Keratinocyte (primary cell): Measurements from ENCODE around the gene MYH2. TPM values are rescaled to one million over a fixed set of nuclear protein-coding genes. Genes with fewer than 3 reads are reported as not detected.

ENCODE experiments used
- DNase-seq: peaks from one replicate; pipeline ENCODE4 v3.0.0-alpha.2; 2011; ENCODE audit warnings: low read depth, missing footprints, low spot score
- FAIRE-seq: peaks from 2 replicates; lab custom pipeline; 2011; peaks lifted over from hg19 to GRCh38; lab: Jason Lieb, UNC
- H2AFZ ChIP-seq: 2 replicates; pipeline ENCODE4 v1.6.0; 2012; ENCODE audit warnings: low read length, control low read depth, inconsistent platforms; ENCODE audit not compliant: control insufficient read depth
- H3K27ac ChIP-seq: 2 replicates; pipeline ENCODE4 v1.5.1; 2011; ENCODE audit warnings: low read length; ENCODE audit not compliant: control insufficient read depth, insufficient read depth
- H3K27me3 ChIP-seq: 3 replicates; pipeline ENCODE4 v1.6.0; 2011; ENCODE audit warnings: low read length; ENCODE audit not compliant: control insufficient read depth, insufficient read depth; ENCODE audit errors: extremely low read depth
- H3K36me3 ChIP-seq, 2 experiments: 2 replicates in 1 of 2; 3 replicates in 1 of 2; pipeline ENCODE4 v1.5.1; 2011; ENCODE audit warnings: low read length in 2 of 2, mild to moderate bottlenecking in 1 of 2; ENCODE audit not compliant: control insufficient read depth in 2 of 2, insufficient read depth in 2 of 2; ENCODE audit errors: extremely low read depth in 1 of 2
- H3K4me1 ChIP-seq: 3 replicates; pipeline ENCODE4 v1.5.1; 2011; ENCODE audit warnings: low read length; ENCODE audit not compliant: control insufficient read depth, insufficient read depth; ENCODE audit errors: extremely low read depth
- H3K4me2 ChIP-seq: 3 replicates; pipeline ENCODE4 v1.6.0; 2011; ENCODE audit warnings: low read depth, low read length; ENCODE audit not compliant: control insufficient read depth, insufficient read depth; ENCODE audit errors: extremely low read depth
- H3K4me3 ChIP-seq, 3 experiments: fragments of 200-600 bp in 1 of 3; sonication (generic) in 1 of 3; 2 replicates in 2 of 3; 3 replicates in 1 of 3; pipeline ENCODE4 v1.5.1; 2011 to 2016; ENCODE audit warnings: low read length in 3 of 3, mild to moderate bottlenecking in 3 of 3, control low read depth in 2 of 3, inconsistent platforms in 1 of 3, low read depth in 1 of 3, mixed read lengths in 1 of 3, mixed run types in 1 of 3, moderate library complexity in 1 of 3; ENCODE audit not compliant: control insufficient read depth in 2 of 3, insufficient read depth in 2 of 3; ENCODE audit errors: extremely low read depth in 1 of 3
- H3K79me2 ChIP-seq: 2 replicates; pipeline ENCODE4 v1.6.0; 2012; ENCODE audit warnings: low read length; ENCODE audit not compliant: control insufficient read depth, insufficient read depth
- H3K9ac ChIP-seq: 3 replicates; pipeline ENCODE4 v1.6.0; 2011; ENCODE audit warnings: low read length; ENCODE audit not compliant: control insufficient read depth, insufficient read depth; ENCODE audit errors: extremely low read depth
- H3K9me1 ChIP-seq: 3 replicates; pipeline ENCODE4 v1.6.0; 2011; ENCODE audit warnings: low read length; ENCODE audit not compliant: control insufficient read depth, insufficient read depth; ENCODE audit errors: extremely low read depth
- H3K9me3 ChIP-seq: 2 replicates; pipeline ENCODE4 v1.5.1; 2012; ENCODE audit warnings: low read depth, low read length; ENCODE audit not compliant: control insufficient read depth
- H4K20me1 ChIP-seq: 3 replicates; pipeline ENCODE4 v1.6.0; 2011; ENCODE audit warnings: low read length; ENCODE audit not compliant: control insufficient read depth, insufficient read depth; ENCODE audit errors: extremely low read depth
- CTCF ChIP-seq, 3 experiments: IDR thresholded peaks in 1 of 3; conservative IDR thresholded peaks in 1 of 3; optimal IDR thresholded peaks in 1 of 3; 2 replicates in 2 of 3; 3 replicates in 1 of 3; pipeline versions ENCODE3 to v1.5.1; 2011; ENCODE audit warnings: low read length in 3 of 3, mild to moderate bottlenecking in 3 of 3, moderate library complexity in 2 of 3, control low read depth in 1 of 3, inconsistent platforms in 1 of 3; ENCODE audit not compliant: insufficient read depth in 2 of 3; ENCODE audit errors: extremely low read depth in 1 of 3
- EZH2 ChIP-seq: IDR thresholded peaks from one replicate; pipeline ENCODE4 v1.6.1; 2012; ENCODE audit warnings: inconsistent platforms, mild to moderate bottlenecking, low read length, moderate library complexity
- dilution Hi-C: fragments of 300-500 bp; cut with MboI; formaldehyde crosslinking; loops from one replicate; pipeline ENCODE4 v1.7.0; 2020; ENCODE audit warnings: low sequenced_read_pairs; ENCODE audit not compliant: extremely low pct_ligation_motif_present
- polyA plus RNA-seq, 5 experiments: library from polyadenylated mRNA; depleted of rRNA in 3 of 5; stranded (reverse) in 3 of 5; stranded (forward) in 1 of 5; unstranded in 1 of 5; fragments of >200 nt; gene quantifications; 1 replicate in 1 of 5; 2 replicates in 3 of 5; 3 replicates in 1 of 5; pipeline versions ENCODE4 v1.2.1 to v1.2.3, GENCODE V29; 2011 to 2012; ENCODE audit warnings: missing spikeins in 2 of 5, low read depth in 1 of 5, low replicate concordance in 1 of 5

The MYH2 gene
- polyA plus RNA-seq, 1 donor (not counting 4 experiments of a cell fraction or from before 2014, with no cell fraction given): not detected

- no peaks in the 10 kb centered on the region for H3K9me1 ChIP-seq
- H2AFZ ChIP-seq: no peak overlapping the region
- H3K4me1 ChIP-seq: no peaks in the 10 kb centered on the region
- no peak overlapping the region for H3K9ac ChIP-seq
- no peaks in the 10 kb centered on the region for H3K27me3 ChIP-seq
- no peaks in the 10 kb centered on the region for H3K79me2 ChIP-seq
- no peak for TF ChIP-seq CTCF (optimal IDR thresholded peaks at IDR 0.05 in 1 of 3, IDR thresholded peaks at IDR 0.05 in 1 of 3, conservative IDR thresholded peaks at IDR 0.05 in 1 of 3; ENCODE audit: extremely low read depth in 1 of 3, insufficient read depth in 2 of 3, low read length in 3 of 3)
- TF ChIP-seq EZH2: no peak
- no peak overlapping the region for H3K4me2 ChIP-seq
- no peaks in the 10 kb centered on the region for H3K9me3 ChIP-seq
- no peak overlapping the region for H3K4me3 ChIP-seq
- no peak overlapping the region for H3K27ac ChIP-seq
- no peaks in the 10 kb centered on the region for H3K36me3 ChIP-seq
- no peak for FAIRE-seq
- H4K20me1 ChIP-seq: no peaks in the 10 kb centered on the region
- no peak for DNase-seq
- dilution Hi-C loops: no loop called here
Measured at GRCh38 chr17:10589553-10590145, 40.2 kb upstream of the MYH2 start.

- dilution Hi-C loops: no loop called here
Measured at GRCh38 chr17:10585529-10585928, 36.1 kb upstream of the MYH2 start.

GRCh38 chr17:10583834-10584233 is 34.4 kb upstream of the MYH2 start:
- H3K9me1 ChIP-seq: no peaks in the 10 kb centered on the region
- H3K27me3 ChIP-seq: no peaks in the 10 kb centered on the region
- no peak overlapping the region for H3K4me3 ChIP-seq
- no peaks in the 10 kb centered on the region for H3K36me3 ChIP-seq
- H4K20me1 ChIP-seq: no peaks in the 10 kb centered on the region
- H3K9me3 ChIP-seq: no peaks in the 10 kb centered on the region
- DNase-seq (no peak), FAIRE-seq (no peak)
- H3K27ac ChIP-seq: no peak overlapping the region
- dilution Hi-C loops: no loop called here
- no peak overlapping the region for H3K9ac ChIP-seq
- no peak overlapping the region for H3K4me2 ChIP-seq
- no peaks in the 10 kb centered on the region for H3K79me2 ChIP-seq
- H2AFZ ChIP-seq: no peak overlapping the region
- no peaks in the 10 kb centered on the region for H3K4me1 ChIP-seq
- TF ChIP-seq CTCF (optimal IDR thresholded peaks at IDR 0.05 in 1 of 3, IDR thresholded peaks at IDR 0.05 in 1 of 3, conservative IDR thresholded peaks at IDR 0.05 in 1 of 3; ENCODE audit: extremely low read depth in 1 of 3, insufficient read depth in 2 of 3, low read length in 3 of 3) (no peak), EZH2 (no peak)

More at GRCh38 chr17:10585529-10585928, 36.1 kb upstream of the MYH2 start:
- no peak overlapping the region for H3K9ac ChIP-seq
- H3K4me2 ChIP-seq: no peak overlapping the region
- no peaks in the 10 kb centered on the region for H4K20me1 ChIP-seq
- H3K9me1 ChIP-seq: no peaks in the 10 kb centered on the region
- no peaks in the 10 kb centered on the region for H3K4me1 ChIP-seq
- no peak for DNase-seq
- TF ChIP-seq EZH2: no peak
- H3K27ac ChIP-seq: no peak overlapping the region
- H3K9me3 ChIP-seq: no peaks in the 10 kb centered on the region
- no peak overlapping the region for H3K4me3 ChIP-seq
- no peaks in the 10 kb centered on the region for H3K27me3 ChIP-seq
- H3K79me2 ChIP-seq: no peaks in the 10 kb centered on the region
- FAIRE-seq: no peak
- H3K36me3 ChIP-seq: no peaks in the 10 kb centered on the region
- H2AFZ ChIP-seq: no peak overlapping the region
